Activated B cell treated with CpG ODN at 0.5 μM for 24 hours (primary cell): ENCODE measurements around the gene TMPRSS11E. TPM values are rescaled to one million over a fixed set of nuclear protein-coding genes. Genes with fewer than 3 reads are reported as not detected.
"Not testable (repeated sequence)": the region's sequence is repeated elsewhere in the genome, so short reads cannot be mapped to it uniquely, and the experiment has no call there.

Experiments
- ATAC-seq: fragments of 200-7000 bp; cut with Tn5 transposase; one replicate; pipeline ENCODE4 v1.10.0; 2021; ENCODE audit warnings: low read depth, mild to moderate bottlenecking, moderate library complexity
- CTCF ChIA-PET: fragments of 350-600 bp; sonication (Branson Sonifier 250); formaldehyde crosslinking; loops from one replicate; lab custom pipeline; 2021; ENCODE audit warnings: antibody characterized with exemption; lab: Charles Lee
- POLR2A ChIA-PET: fragments of 350-600 bp; sonication (Branson Sonifier 250); formaldehyde crosslinking; loops from one replicate; lab custom pipeline; 2021; ENCODE audit warnings: antibody characterized with exemption; lab: Charles Lee
- DNase-seq: peaks from one replicate; pipeline ENCODE4 v3.0.0; 2022
- H3K27ac Mint-ChIP-seq: one replicate; pipeline ENCODE4 v1.8.0; 2020; ENCODE audit warnings: mixed read lengths
- H3K27me3 Mint-ChIP-seq: one replicate; pipeline ENCODE4 v1.8.0; 2021; ENCODE audit warnings: mixed read lengths
- H3K36me3 Mint-ChIP-seq: one replicate; pipeline ENCODE4 v1.8.0; 2021; ENCODE audit warnings: low read depth, mixed read lengths
- H3K4me1 Mint-ChIP-seq: one replicate; pipeline ENCODE4 v1.8.0; 2021; ENCODE audit warnings: mixed read lengths
- H3K4me3 Mint-ChIP-seq: one replicate; pipeline ENCODE4 v1.8.0; 2020; ENCODE audit warnings: mild to moderate bottlenecking, mixed read lengths
- H3K9me3 Mint-ChIP-seq: one replicate; pipeline ENCODE4 v1.8.0; 2020; ENCODE audit warnings: mixed read lengths
- intact Hi-C: fragments of 100-400 bp; cut with micrococcal nuclease; formaldehyde crosslinking; loops from one replicate; pipeline ENCODE4 v1.15.1; 2024
- total RNA-seq: library from RNA; stranded (reverse); gene quantifications from 2 replicates; pipeline ENCODE4 v1.2.3, GENCODE V29; 2022
- TF ChIP-seq, protein P1 (sequence below): fragments of 200-600 bp; IDR thresholded peaks from one replicate; pipeline ENCODE4 v1.8.0; 2022; ENCODE audit warnings: antibody characterized with exemption, mild to moderate bottlenecking

TMPRSS11E gene
- total RNA-seq, 1 donor from 2014 or later, result not detected

DNA sequence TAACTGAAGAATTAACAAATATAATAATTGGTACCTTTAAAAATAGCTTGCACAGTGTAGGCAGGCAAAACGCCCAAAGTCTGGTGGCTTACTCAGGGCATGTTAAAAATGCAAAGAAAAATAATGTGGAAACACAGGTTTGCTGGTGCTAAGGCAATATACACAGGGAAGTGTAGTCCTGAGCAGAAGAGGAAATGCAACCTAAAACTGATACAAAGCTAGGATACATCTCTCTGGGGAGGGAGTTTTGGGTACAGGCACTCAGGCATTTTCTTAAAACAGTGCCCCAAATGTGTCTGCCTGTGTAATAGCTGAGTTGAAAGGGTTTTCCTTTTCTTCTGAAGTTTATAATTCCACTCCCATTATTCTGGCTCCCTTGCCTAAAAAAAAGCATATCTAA lies 47.4 kb downstream of the TMPRSS11E start:
- ATAC-seq (no peak), DNase-seq (no peak)
- H3K4me3 Mint-ChIP-seq, result no peak overlapping the region
- intact Hi-C loops, result loop anchor here (5.0 to 10.0 kb wide), 2 partner anchors 163 to 540 kb away; no protein-coding TSS in a partner anchor
- TF ChIP-seq, protein P1, sequence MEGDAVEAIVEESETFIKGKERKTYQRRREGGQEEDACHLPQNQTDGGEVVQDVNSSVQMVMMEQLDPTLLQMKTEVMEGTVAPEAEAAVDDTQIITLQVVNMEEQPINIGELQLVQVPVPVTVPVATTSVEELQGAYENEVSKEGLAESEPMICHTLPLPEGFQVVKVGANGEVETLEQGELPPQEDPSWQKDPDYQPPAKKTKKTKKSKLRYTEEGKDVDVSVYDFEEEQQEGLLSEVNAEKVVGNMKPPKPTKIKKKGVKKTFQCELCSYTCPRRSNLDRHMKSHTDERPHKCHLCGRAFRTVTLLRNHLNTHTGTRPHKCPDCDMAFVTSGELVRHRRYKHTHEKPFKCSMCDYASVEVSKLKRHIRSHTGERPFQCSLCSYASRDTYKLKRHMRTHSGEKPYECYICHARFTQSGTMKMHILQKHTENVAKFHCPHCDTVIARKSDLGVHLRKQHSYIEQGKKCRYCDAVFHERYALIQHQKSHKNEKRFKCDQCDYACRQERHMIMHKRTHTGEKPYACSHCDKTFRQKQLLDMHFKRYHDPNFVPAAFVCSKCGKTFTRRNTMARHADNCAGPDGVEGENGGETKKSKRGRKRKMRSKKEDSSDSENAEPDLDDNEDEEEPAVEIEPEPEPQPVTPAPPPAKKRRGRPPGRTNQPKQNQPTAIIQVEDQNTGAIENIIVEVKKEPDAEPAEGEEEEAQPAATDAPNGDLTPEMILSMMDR, result no peak
- H3K9me3 Mint-ChIP-seq, result no peaks in the 10 kb centered on the region
- ChIA-PET CTCF (no interaction called here), POLR2A (no interaction called here)
- H3K36me3 Mint-ChIP-seq, result no peaks in the 10 kb centered on the region
- H3K4me1 Mint-ChIP-seq, result peaks cover 9% of the 10 kb centered on the region
- no peaks in the 10 kb centered on the region for H3K27me3 Mint-ChIP-seq
- no peak overlapping the region for H3K27ac Mint-ChIP-seq

DNA sequence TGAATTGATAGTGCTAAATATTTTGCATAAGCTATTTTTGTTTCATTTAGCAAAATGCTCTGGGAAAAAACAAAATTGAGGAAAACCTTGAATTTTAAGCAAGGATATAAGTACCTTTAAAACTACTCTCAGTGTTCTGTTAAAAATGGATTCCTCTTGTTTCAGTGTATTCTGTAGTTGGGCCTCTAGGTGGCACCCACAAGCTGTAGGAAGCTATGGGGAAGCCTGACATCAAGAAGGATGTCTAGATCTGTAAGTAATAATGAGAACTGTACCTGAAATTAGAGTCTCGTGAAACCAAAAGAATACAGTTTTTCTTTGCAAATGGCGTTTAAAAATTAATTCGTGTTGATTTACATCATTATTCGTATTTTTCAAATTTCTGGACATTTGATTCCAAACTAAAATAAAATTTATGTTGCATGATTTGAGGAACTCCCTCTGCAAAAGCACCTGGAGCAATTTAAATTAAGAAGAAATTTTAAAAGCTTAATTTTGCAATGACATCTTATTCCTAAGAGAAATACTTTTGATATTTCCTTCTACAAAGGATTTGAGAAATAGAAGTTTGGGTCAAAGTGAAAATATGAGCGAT lies 51.2 kb downstream of the TMPRSS11E start:
- CTCF ChIA-PET, result interaction anchor here (0.5 to 2.0 kb wide), 4 partner anchors 18 to 1382 kb away, joined by 3 to 6 read pairs (median 3); no protein-coding TSS in a partner anchor
- H3K27ac Mint-ChIP-seq, result no peak overlapping the region
- POLR2A ChIA-PET, result interaction anchor here (0.5 kb wide), 1 partner anchor 212 kb away, joined by 8 read pairs; no protein-coding TSS in a partner anchor
- DNase-seq (no peak), ATAC-seq (peak; percentile 80)
- H3K4me1 Mint-ChIP-seq, result peaks cover 9% of the 10 kb centered on the region
- no peaks in the 10 kb centered on the region for H3K9me3 Mint-ChIP-seq
- TF ChIP-seq, protein P1, result peak; percentile 51
- H3K27me3 Mint-ChIP-seq, result no peaks in the 10 kb centered on the region
- no peak overlapping the region for H3K4me3 Mint-ChIP-seq
- H3K36me3 Mint-ChIP-seq, result no peaks in the 10 kb centered on the region
- intact Hi-C loops, result loop anchor here (1.0 to 10.0 kb wide), 3 partner anchors 159 to 536 kb away; no protein-coding TSS in a partner anchor

DNA sequence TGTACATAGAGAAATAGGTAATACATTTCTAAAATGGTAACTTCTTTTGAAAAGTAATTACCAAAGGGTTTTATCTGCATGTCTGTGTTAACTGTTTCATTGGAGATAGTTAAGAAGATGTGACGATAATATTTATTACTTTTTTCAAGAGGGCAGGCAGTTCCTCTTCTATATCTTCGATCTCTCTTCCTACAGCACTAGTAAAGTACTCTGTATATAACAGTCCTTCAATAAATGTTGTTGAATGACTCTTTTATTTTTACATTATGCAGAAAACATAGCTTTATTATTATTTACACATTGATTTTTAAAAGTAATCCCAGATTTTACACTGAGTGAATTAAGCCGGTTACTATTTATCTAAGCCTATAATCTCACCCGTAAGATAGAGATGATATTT lies 51.8 kb downstream of the TMPRSS11E start:
- TF ChIP-seq, protein P1, result no peak
- intact Hi-C loops, result loop anchor here (5.0 to 10.0 kb wide), 2 partner anchors 158 to 536 kb away; no protein-coding TSS in a partner anchor
- Mint-ChIP-seq H3K27me3 (no peaks in the 10 kb centered on the region), H3K9me3 (no peaks in the 10 kb centered on the region), H3K27ac (no peak overlapping the region), H3K36me3 (no peaks in the 10 kb centered on the region), H3K4me1 (peaks cover 9% of the 10 kb centered on the region), H3K4me3 (no peak overlapping the region)
- ChIA-PET POLR2A (interaction anchor here (0.5 kb wide), 1 partner anchor 211 kb away, joined by 8 read pairs; no protein-coding TSS in a partner anchor), CTCF (interaction anchor here (0.6 to 2.0 kb wide), 4 partner anchors 17 to 1382 kb away, joined by 3 to 6 read pairs (median 3); no protein-coding TSS in a partner anchor)
- no peak for ATAC-seq
- DNase-seq, result no peak

DNA sequence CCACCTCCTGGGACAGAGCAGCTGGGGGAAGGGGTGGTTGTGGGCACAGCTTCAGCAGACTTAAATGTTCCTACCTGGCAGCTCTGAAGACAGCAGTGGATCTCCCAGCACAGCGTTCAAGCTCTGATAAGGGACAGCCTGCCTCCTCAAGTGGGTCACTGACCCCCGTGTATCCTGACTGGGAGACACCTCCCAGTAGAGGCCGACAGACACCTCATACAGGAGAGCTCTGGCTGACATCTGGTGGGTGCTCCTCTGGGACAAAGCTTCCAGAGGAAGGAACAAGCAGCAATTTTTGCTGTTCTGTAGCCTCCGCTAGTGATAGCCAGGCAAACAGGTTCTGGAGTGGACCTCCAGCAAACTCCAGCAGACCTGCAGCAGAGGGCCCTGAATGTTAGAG lies 56.2 kb downstream of the TMPRSS11E start:
- H3K4me1 Mint-ChIP-seq, intact Hi-C loops, DNase-seq, CTCF ChIA-PET, H3K27ac Mint-ChIP-seq, H3K9me3 Mint-ChIP-seq, ATAC-seq, H3K36me3 Mint-ChIP-seq, POLR2A ChIA-PET, H3K4me3 Mint-ChIP-seq, H3K27me3 Mint-ChIP-seq: not testable (repeated sequence)

DNA sequence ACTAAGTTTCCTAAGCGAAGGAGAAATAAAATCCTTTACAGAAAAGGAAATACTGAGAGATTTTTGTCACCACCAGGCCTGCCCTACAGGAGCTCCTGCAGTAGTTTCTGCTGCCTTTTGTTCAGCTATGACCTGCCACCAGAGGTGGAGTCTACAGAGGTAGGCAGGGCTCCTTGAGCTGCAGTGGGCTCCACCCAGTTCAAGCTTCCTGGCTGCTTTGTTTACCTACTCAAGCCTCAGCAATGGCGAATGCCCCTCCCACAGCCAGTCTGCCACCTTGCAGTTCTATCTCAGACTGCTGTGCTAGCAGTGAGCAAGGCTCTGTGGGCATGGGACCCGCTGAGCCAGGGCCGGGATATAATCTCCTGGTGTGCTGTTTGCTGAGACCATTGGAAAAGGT lies 57.6 kb downstream of the TMPRSS11E start:
- H3K4me3 Mint-ChIP-seq, H3K36me3 Mint-ChIP-seq, intact Hi-C loops, POLR2A ChIA-PET, H3K27ac Mint-ChIP-seq, H3K9me3 Mint-ChIP-seq, H3K4me1 Mint-ChIP-seq, DNase-seq, H3K27me3 Mint-ChIP-seq, CTCF ChIA-PET, ATAC-seq: not testable (repeated sequence)

DNA sequence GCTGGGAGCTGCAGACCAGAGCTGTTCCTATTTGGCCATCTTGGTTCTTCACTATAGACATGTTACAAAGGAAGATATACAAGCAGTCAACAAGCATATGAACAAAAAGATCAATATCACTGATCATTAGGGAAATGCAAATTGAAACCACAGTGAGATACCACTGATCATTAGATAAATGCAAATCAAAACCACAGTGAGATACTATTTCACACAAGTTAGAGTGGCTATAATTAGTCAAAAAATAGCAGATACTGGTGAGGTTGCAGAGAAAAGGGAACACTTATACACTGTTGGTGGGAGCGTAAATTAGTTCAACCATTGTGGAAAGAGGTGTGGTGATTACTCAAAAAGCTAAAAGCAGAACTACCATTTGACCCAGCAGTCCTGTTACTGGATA lies 58.2 kb downstream of the TMPRSS11E start:
- ATAC-seq, H3K36me3 Mint-ChIP-seq, POLR2A ChIA-PET, CTCF ChIA-PET, H3K27ac Mint-ChIP-seq, H3K9me3 Mint-ChIP-seq, H3K4me3 Mint-ChIP-seq, intact Hi-C loops, H3K27me3 Mint-ChIP-seq, H3K4me1 Mint-ChIP-seq, DNase-seq: not testable (repeated sequence)
